Placental epithelial cell (primary cell): ENCODE data around the gene HTATSF1. TPM values are rescaled to one million over a fixed set of nuclear protein-coding genes. Genes with fewer than 3 reads are reported as not detected.

Experiments used
- small RNA-seq: library from RNA; depleted of rRNA; stranded (forward); fragments of <200 nt; gene quantifications from one replicate; pipeline ENCODE3, GENCODE V24; 2012
- total RNA-seq: library from RNA; depleted of rRNA; stranded (reverse); fragments of >200 nt; gene quantifications from 2 replicates; pipeline ENCODE4 v1.2.3, GENCODE V29; 2012

The HTATSF1 gene, protein sequence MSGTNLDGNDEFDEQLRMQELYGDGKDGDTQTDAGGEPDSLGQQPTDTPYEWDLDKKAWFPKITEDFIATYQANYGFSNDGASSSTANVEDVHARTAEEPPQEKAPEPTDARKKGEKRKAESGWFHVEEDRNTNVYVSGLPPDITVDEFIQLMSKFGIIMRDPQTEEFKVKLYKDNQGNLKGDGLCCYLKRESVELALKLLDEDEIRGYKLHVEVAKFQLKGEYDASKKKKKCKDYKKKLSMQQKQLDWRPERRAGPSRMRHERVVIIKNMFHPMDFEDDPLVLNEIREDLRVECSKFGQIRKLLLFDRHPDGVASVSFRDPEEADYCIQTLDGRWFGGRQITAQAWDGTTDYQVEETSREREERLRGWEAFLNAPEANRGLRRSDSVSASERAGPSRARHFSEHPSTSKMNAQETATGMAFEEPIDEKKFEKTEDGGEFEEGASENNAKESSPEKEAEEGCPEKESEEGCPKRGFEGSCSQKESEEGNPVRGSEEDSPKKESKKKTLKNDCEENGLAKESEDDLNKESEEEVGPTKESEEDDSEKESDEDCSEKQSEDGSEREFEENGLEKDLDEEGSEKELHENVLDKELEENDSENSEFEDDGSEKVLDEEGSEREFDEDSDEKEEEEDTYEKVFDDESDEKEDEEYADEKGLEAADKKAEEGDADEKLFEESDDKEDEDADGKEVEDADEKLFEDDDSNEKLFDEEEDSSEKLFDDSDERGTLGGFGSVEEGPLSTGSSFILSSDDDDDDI
- total RNA-seq: 45.0 and 49.5 TPM in 2 replicates

DNA sequence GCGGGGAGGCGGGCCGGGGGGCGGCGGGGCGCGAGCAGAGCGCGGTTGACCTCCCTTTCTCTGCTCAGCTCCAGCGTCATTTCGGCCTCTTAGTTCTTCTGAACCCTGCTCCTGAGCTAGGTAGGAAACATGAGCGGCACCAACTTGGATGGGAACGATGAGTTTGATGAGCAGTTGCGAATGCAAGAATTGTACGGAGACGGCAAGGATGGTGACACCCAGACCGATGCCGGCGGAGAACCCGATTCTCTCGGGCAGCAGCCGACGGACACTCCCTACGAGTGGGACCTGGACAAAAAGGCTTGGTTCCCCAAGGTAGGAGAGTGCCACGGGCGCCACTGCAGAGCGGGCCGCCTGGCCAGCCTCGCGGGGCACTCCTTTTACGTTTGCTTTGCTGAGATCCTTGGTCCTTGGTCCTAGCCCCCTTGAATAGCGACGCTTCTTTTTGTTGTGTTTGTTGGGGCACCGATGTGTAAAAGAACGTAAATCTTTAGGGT is at the start of gene HTATSF1:
Gene HTATSF1, plus strand, starts transcription at position 37 of the 497 bp plus-strand sequence. Its CDS starts 93 bp downstream, at position 130.

DNA sequence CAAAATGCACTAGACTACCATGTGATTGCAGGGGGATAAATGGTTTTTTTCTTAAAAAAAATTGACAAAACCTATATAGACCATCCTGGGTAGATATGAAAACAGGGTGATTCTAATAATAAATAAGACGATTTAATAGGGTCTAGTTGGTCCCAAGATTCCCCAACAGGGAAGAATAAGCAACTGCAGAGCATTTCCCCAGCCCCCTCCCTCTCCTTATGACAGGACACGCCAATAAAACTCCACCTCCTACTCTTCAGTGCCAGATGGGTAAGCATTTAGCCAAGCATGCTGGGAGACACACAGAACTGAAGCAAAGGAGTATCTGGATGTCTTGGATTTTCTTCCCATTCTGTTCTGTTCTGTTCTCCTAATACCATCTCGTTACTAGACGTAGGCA is 9.7 kb upstream of the HTATSF1 start, which contains the start of gene BRS3:
Gene BRS3, plus strand, starts transcription at position 301 of the 400 bp plus-strand sequence. CDS start 168 bp downstream, outside the sequence.

DNA sequence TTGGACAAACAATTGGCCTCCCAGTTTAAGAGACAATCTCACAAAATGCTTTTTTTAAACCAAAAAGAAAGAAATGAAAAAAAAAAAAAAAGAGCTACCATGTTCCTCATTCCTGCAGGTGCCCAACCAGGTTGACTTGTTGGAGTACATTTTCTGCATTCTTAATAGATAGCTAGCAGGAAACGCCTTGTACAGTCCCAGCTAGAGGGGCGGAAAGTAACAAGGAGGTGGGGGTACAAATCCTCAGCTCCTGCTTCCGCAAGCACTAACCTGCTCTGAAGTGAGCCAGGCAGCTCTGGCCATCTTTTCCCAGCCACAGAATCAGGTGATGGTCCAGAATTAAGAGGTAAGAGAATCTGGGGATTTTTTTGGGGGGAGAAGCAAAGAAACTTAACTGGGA is 34.6 kb downstream of the HTATSF1 start, which contains the start of gene VGLL1:
Gene VGLL1, plus strand, starts transcription at position 265 of the 400 bp plus-strand sequence. CDS start 3,806 bp downstream, outside the sequence.

Small RNA genes lying within 50 kb of the gene (small RNA-seq; reads per million reads assigned to genes)
- gene MIR934: 4.1 reads per million, percentile 89 among the genes with 10 or more reads in this experiment

Other genes starting within 250 kb of the HTATSF1 start
- 14.6 and 28.7 TPM in 2 replicates for gene MAP7D3, start 246.2 kb upstream of the HTATSF1 start, total RNA-seq
- under 0.01 TPM in 1 of 2 replicates, not detected in the other for gene ADGRG4, start 196.6 kb upstream of the HTATSF1 start, total RNA-seq
- gene BRS3, start 9.6 kb upstream of the HTATSF1 start, total RNA-seq: not detected in 2 replicates
- 12.6 and 29.7 TPM in 2 replicates for gene VGLL1, start 34.6 kb downstream of the HTATSF1 start, total RNA-seq
- gene CD40LG, start 150.6 kb downstream of the HTATSF1 start, total RNA-seq: not detected in 2 replicates